Mesangial cell (primary cell): ENCODE data around the gene GPR84. TPM values are rescaled to one million over a fixed set of nuclear protein-coding genes. Genes with fewer than 3 reads are reported as not detected.

Experiments used
- total RNA-seq: library from RNA; depleted of rRNA; stranded (reverse); fragments of >200 nt; gene quantifications from 2 replicates; pipeline ENCODE4 v1.2.3, GENCODE V29; 2015

Gene GPR84
- total RNA-seq: not detected in 2 replicates

DNA sequence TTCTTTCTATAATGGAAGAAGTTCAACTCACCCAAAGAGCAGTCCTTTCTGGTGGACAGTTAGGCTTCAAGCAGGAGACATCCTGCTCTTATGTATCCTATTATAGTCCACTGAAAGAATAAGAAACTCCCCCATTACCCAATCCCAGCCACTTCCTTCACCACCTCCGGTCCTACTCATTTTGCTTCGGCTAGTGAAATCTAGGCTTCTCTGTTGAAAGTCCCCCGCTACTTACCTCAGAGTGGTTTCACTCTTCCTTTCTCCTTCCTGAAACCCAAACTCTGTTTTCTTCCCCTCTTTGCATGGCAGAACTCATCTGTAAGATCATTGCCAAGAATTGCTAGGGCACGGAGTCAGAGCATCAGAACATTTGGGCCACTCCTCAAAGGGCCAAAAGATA, at the start of gene GPR84:
TSS of gene GPR84 (minus strand) at position 74 of the 400 bp plus-strand sequence. CDS start 635 bp downstream, outside the sequence.

DNA sequence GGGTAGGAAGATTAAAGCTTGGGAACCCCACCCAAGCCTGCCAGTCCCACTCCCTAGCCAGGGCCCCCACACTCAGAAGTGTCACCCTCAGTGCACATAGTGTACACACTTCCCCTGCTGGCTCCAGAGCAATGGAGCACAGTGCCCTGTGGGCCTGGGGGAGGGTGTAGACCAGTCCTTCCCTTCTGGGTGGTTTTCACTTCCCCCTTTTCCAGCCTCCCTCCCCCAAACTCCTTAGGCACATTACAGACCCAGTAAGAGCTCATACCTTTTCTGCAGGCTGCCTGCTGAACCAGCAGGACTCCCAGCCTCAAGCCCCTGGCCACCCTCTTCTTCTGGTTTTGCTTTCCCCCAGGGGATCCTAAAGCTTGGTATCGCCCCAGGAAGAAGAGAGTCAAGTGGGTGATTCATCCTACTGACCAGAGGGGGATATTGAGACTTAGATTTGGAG, 20.3 kb upstream of the GPR84 start, which contains the start of gene ZNF385A:
TSS of gene ZNF385A (minus strand) at position 143 of the 451 bp plus-strand sequence. CDS start 219 bp downstream, outside the sequence.

DNA sequence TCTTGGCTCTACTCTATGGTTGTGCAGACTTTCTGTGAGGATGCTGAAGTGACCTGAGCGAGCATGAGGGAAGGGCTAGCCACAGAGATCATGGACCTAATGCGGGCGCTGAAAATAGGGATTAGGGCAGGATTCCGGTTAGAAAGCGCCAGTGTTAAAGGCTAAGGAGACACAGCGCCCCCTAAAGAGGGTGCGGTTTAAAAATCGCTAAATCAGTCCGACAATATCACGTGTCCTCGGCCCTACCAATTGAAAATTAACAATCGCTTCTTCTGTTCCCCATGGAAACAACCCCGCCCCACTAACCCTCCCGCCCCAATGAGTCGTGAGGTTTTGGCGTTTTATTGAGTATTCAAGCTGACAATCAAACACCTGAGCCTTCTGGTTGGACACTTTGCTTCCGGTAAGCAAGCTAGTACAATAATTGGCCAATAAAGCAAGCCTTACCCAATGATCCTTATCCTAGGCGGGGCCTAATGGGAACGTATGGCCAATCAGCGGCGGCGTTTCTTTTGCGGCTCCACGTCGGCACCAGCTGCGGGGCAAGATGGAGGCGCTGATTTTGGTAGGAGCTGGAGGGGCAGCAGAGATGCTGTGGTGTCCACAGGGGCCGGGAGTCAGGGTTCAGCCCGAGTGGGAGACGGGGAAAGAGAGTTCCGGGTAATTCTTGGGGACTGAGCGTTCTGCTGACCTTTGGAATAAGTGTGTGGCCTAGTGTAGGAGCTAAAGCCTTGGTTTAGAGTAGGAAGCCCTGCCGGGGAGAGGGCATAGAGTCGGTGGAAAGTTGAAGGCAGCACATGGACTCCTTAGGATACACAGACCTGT, 39.5 kb downstream of the GPR84 start, which contains the start of gene COPZ1:
TSS of gene COPZ1 (plus strand) at position 515 of the 825 bp plus-strand sequence. CDS start at position 548, 33 bp downstream.

Other genes starting within 250 kb of the GPR84 start
- gene SMUG1, start 175.5 kb downstream of the GPR84 start, total RNA-seq: 31.6 and 45.0 TPM in 2 replicates
- gene CBX5, start 84.4 kb downstream of the GPR84 start, total RNA-seq: 44.6 and 73.7 TPM in 2 replicates
- gene HNRNPA1, start 83.8 kb downstream of the GPR84 start, total RNA-seq: 330 and 435 TPM in 2 replicates
- gene NFE2, start 63.5 kb downstream of the GPR84 start, total RNA-seq: 0.63 TPM in 1 of 2 replicates, not detected in the other
- 78.7 and 94.2 TPM in 2 replicates for gene COPZ1, start 39.4 kb downstream of the GPR84 start, total RNA-seq
- gene ZNF385A, start 20.2 kb upstream of the GPR84 start, total RNA-seq: 5.9 and 11.5 TPM in 2 replicates
- gene ITGA5, start 54.8 kb upstream of the GPR84 start, total RNA-seq: 141 and 228 TPM in 2 replicates
- gene GTSF1, start 109.1 kb upstream of the GPR84 start, total RNA-seq: not detected in 2 replicates
- under 0.01 and 0.16 TPM in 2 replicates for gene NCKAP1L, start 133.3 kb upstream of the GPR84 start, total RNA-seq
- under 0.01 and 1.9 TPM in 2 replicates for gene PDE1B, start 185.1 kb upstream of the GPR84 start, total RNA-seq
- gene PPP1R1A, start 224.2 kb upstream of the GPR84 start, total RNA-seq: 0.98 and 6.1 TPM in 2 replicates